Activated CD4-positive, alpha-beta T cell treated with anti-CD3 and anti-CD28 coated beads, Interleukin-2, amount 50 U/mL, for 16 hours (primary cell): ENCODE results near the gene NAV2.

Experiments
- DNase-seq: peaks from one replicate; pipeline ENCODE4 v3.0.0-alpha.2; 2020

Gene NAV2

GRCh38 chr11:20134991-20135736 is 422.5 kb downstream of the NAV2 start:
- DNase-seq: no peak

- no peak for DNase-seq
Observed at GRCh38 chr11:20137637-20138036, 425.0 kb downstream of the NAV2 start.

- no peak for DNase-seq
Observed at GRCh38 chr11:20138707-20139106, 426.1 kb downstream of the NAV2 start.

GRCh38 chr11:20154381-20154780 is 441.7 kb downstream of the NAV2 start:
- no peak for DNase-seq

- no peak for DNase-seq
Observed at GRCh38 chr11:20155683-20156279, 443.1 kb downstream of the NAV2 start.

- peak; percentile 27 for DNase-seq
Observed at GRCh38 chr11:20156280-20156875, 443.7 kb downstream of the NAV2 start.

GRCh38 chr11:20156876-20157613 is 444.4 kb downstream of the NAV2 start:
- peak; percentile 9 for DNase-seq

- DNase-seq: no peak
Observed at GRCh38 chr11:20157728-20158127, 445.1 kb downstream of the NAV2 start.

GRCh38 chr11:20158597-20159257 is 446.1 kb downstream of the NAV2 start:
- no peak for DNase-seq

- DNase-seq: no peak
Observed at GRCh38 chr11:20159466-20160381, 447.1 kb downstream of the NAV2 start.

GRCh38 chr11:20160425-20161229 is 448.0 kb downstream of the NAV2 start, which contains the start of gene DBX1:
Gene DBX1 (minus strand): TSS chr11:20160475. CDS start chr11:20160324, 151 bp downstream.
- DNase-seq: no peak

GRCh38 chr11:20161230-20161918 is 448.7 kb downstream of the NAV2 start:
- no peak for DNase-seq

GRCh38 chr11:20161923-20162744 is 449.5 kb downstream of the NAV2 start:
- DNase-seq: no peak

GRCh38 chr11:20162824-20163782 is 450.5 kb downstream of the NAV2 start:
- DNase-seq: no peak

- no peak for DNase-seq
Observed at GRCh38 chr11:20163783-20164481, 451.3 kb downstream of the NAV2 start.
